GM13977 (cell line): ENCODE data around the gene DAAM1.

Experiments used
- DNase-seq: peaks from one replicate; pipeline ENCODE4 v3.0.0; 2012; ENCODE audit warnings: low spot score
- CTCF ChIP-seq: IDR thresholded peaks from 2 replicates; pipeline ENCODE4 v1.5.1; 2012; ENCODE audit warnings: mild to moderate bottlenecking, control low read depth; ENCODE audit not compliant: insufficient read depth; ENCODE audit errors: extremely low read depth, missing control alignments
- in situ Hi-C: fragments of 300-500 bp; cut with MboI; formaldehyde crosslinking; loops from one replicate; pipeline ENCODE4 v1.12.0; 2022; ENCODE audit warnings: low sequenced_read_pairs, low pct_unique_long_range_greater_than_20kb, mixed read lengths, inconsistent platforms; ENCODE audit not compliant: unreplicated experiment

The DAAM1 gene

GRCh38 chr14:59338761-59339160, 150.3 kb downstream of the DAAM1 start:
- in situ Hi-C loops, result no loop called here
- no peak for DNase-seq
- no peak for TF ChIP-seq CTCF

GRCh38 chr14:59339524-59340330, 151.3 kb downstream of the DAAM1 start:
- DNase-seq, result no peak
- in situ Hi-C loops, result no loop called here
- TF ChIP-seq CTCF, result no peak

- no peak for DNase-seq
- no peak for TF ChIP-seq CTCF
- in situ Hi-C loops, result no loop called here
Observed at GRCh38 chr14:59341858-59342477, 153.5 kb downstream of the DAAM1 start.

- in situ Hi-C loops, result no loop called here
- no peak for DNase-seq
Observed at GRCh38 chr14:59342516-59343484, 154.3 kb downstream of the DAAM1 start.

GRCh38 chr14:59343585-59343984, 155.1 kb downstream of the DAAM1 start:
- no peak for DNase-seq
- TF ChIP-seq CTCF, result no peak
- in situ Hi-C loops, result no loop called here

More at GRCh38 chr14:59342516-59343484, 154.3 kb downstream of the DAAM1 start:
- TF ChIP-seq CTCF, result no peak

- no peak for TF ChIP-seq CTCF
- in situ Hi-C loops, result no loop called here
- no peak for DNase-seq
Observed at GRCh38 chr14:59344016-59344415, 155.5 kb downstream of the DAAM1 start.
